Liver (tissue), 9 donors: Measurements from ENCODE around the gene TRIM17. TPM values are rescaled to one million over a fixed set of nuclear protein-coding genes. Genes with fewer than 3 reads are reported as not detected.
A peak's percentile ranks its signal among the peaks of the same experiment; 100 is the strongest.

Source experiments
- DNase-seq: peaks from one replicate; pipeline ENCODE4 v3.0.0-alpha.2; 2017; ENCODE audit warnings: low spot score
- H3K27ac ChIP-seq, 2 donors: one replicate each; pipeline ENCODE4 v1.7.0; 2013; ENCODE audit warnings: inconsistent platforms in 2 of 2, low read length in 2 of 2, control low read depth in 1 of 2, low read depth in 1 of 2, mild to moderate bottlenecking in 1 of 2
- H3K27me3 ChIP-seq, 4 donors: one replicate each; pipeline versions ENCODE4 v1.6.1 to v1.7.0; 2013; ENCODE audit warnings: low read length in 3 of 4, inconsistent platforms in 1 of 4, mild to moderate bottlenecking in 1 of 4, moderate library complexity in 1 of 4; ENCODE audit not compliant: control insufficient read depth in 4 of 4, insufficient read depth in 4 of 4
- H3K36me3 ChIP-seq, 4 donors: one replicate each; pipeline versions ENCODE4 v1.6.1 to v1.7.0; 2013; ENCODE audit warnings: low read length in 3 of 4, mild to moderate bottlenecking in 3 of 4, low read depth in 1 of 4, moderate library complexity in 1 of 4; ENCODE audit not compliant: control insufficient read depth in 4 of 4, insufficient read depth in 3 of 4
- H3K4me1 ChIP-seq, 4 donors: one replicate each; pipeline versions ENCODE4 v1.6.1 to v1.7.0; 2013; ENCODE audit warnings: low read length in 3 of 4, mild to moderate bottlenecking in 3 of 4, moderate library complexity in 1 of 4; ENCODE audit not compliant: control insufficient read depth in 4 of 4, insufficient read depth in 4 of 4
- H3K4me3 ChIP-seq, 3 donors: one replicate each; pipeline versions ENCODE4 v1.6.1 to v1.7.0; 2013; ENCODE audit warnings: low read length in 3 of 3, control low read depth in 1 of 3, low read depth in 1 of 3, mild to moderate bottlenecking in 1 of 3
- H3K9ac ChIP-seq, 2 donors: one replicate each; pipeline ENCODE4 v1.7.0; 2013; ENCODE audit warnings: low read length in 2 of 2, mild to moderate bottlenecking in 2 of 2, moderate library complexity in 2 of 2, control low read depth in 1 of 2, low read depth in 1 of 2
- H3K9me3 ChIP-seq, 4 donors: one replicate each; pipeline versions ENCODE4 v1.6.1 to v1.7.0; 2013; ENCODE audit warnings: low read length in 3 of 4; ENCODE audit not compliant: control insufficient read depth in 4 of 4
- EGR1 ChIP-seq, 2 donors: IDR thresholded peaks; 2 replicates each; pipeline ENCODE4 v1.6.1; 2016 to 2018; ENCODE audit warnings: antibody characterized with exemption in 2 of 2, low read depth in 2 of 2
- FOXA1 ChIP-seq: IDR thresholded peaks from 2 replicates; pipeline ENCODE4 v1.6.1; 2016; ENCODE audit warnings: antibody characterized with exemption
- FOXA2 ChIP-seq: IDR thresholded peaks from 2 replicates; pipeline ENCODE4 v1.6.1; 2016; ENCODE audit warnings: antibody characterized with exemption
- GABPA ChIP-seq, 2 donors: IDR thresholded peaks in 1 of 2; conservative IDR thresholded peaks in 1 of 2; 2 replicates each; pipeline ENCODE4 v1.6.1; 2016; ENCODE audit warnings: antibody characterized with exemption in 2 of 2, mild to moderate bottlenecking in 1 of 2, moderate library complexity in 1 of 2
- HNF4G ChIP-seq: IDR thresholded peaks from 2 replicates; pipeline ENCODE4 v1.6.1; 2016; ENCODE audit warnings: antibody characterized with exemption
- JUND ChIP-seq, 2 donors: IDR thresholded peaks; 2 replicates each; pipeline ENCODE4 v1.6.1; 2016; ENCODE audit warnings: antibody characterized with exemption in 2 of 2
- NR2F2 ChIP-seq: IDR thresholded peaks from 2 replicates; pipeline ENCODE4 v1.6.1; 2016; ENCODE audit warnings: antibody characterized with exemption
- RAD21 ChIP-seq, 2 donors: IDR thresholded peaks; 2 replicates each; pipeline ENCODE4 v1.6.1; 2016; ENCODE audit warnings: antibody characterized with exemption in 2 of 2, mild to moderate bottlenecking in 2 of 2
- RXRA ChIP-seq, 2 donors: IDR thresholded peaks; 2 replicates each; pipeline ENCODE4 v1.6.1; 2017 to 2018; ENCODE audit warnings: antibody characterized with exemption in 2 of 2, mild to moderate bottlenecking in 1 of 2
- SP1 ChIP-seq: IDR thresholded peaks from 2 replicates; pipeline ENCODE4 v1.6.1; 2018; ENCODE audit warnings: antibody characterized with exemption, mild to moderate bottlenecking
- YY1 ChIP-seq: IDR thresholded peaks from 2 replicates; pipeline ENCODE4 v1.6.1; 2016; ENCODE audit warnings: antibody characterized with exemption, mild to moderate bottlenecking
- WGBS: extraction: QIAGEN DNeasy Blood & Tissue Kit; methylation state at CpG from one replicate; pipeline ENCODE4 v1.1.7; 2013; 5-methylcytosine and 5-hydroxymethylcytosine counted together
- polyA plus RNA-seq, 2 donors: library from polyadenylated mRNA; stranded (reverse) in 1 of 2; unstranded in 1 of 2; fragments of 200-250 nt in 1 of 2; fragments of >200 nt in 1 of 2; fragmentation: Nextera tagmentation in 1 of 2; extraction: Ambion mirVana in 1 of 2; gene quantifications; one replicate each; pipeline versions ENCODE4 v1.2.1 to v1.2.3, GENCODE V29; 2013 to 2015
- total RNA-seq, 2 donors: library from RNA; depleted of rRNA; stranded (reverse); fragments of >200 nt; gene quantifications; one replicate each; pipeline ENCODE4 v1.2.3, GENCODE V29; 2014
- TF ChIP-seq, protein P1 (sequence below): IDR thresholded peaks from 2 replicates; pipeline ENCODE4 v1.6.1; 2016; ENCODE audit warnings: antibody characterized with exemption
- TF ChIP-seq, protein P2 (sequence below): IDR thresholded peaks from 2 replicates; pipeline ENCODE4 v1.6.1; 2016; ENCODE audit warnings: antibody characterized with exemption
- TF ChIP-seq, protein P3 (sequence below): IDR thresholded peaks from 2 replicates; pipeline ENCODE4 v1.6.1; 2016; ENCODE audit warnings: antibody characterized with exemption
- TF ChIP-seq, protein P4 (sequence below): IDR thresholded peaks from 2 replicates; pipeline ENCODE4 v1.6.1; 2016; ENCODE audit warnings: antibody characterized with exemption, mild to moderate bottlenecking
- TF ChIP-seq, protein P5 (sequence below): fragments of 150-350 bp; IDR thresholded peaks from 2 replicates; pipeline ENCODE4 v1.5.1; 2017; ENCODE audit warnings: improper control_type of control experiment, low read depth, low read length; ENCODE audit not compliant: missing input control
- donor health status: healthy.
- donor health status: healthy.
- donor health status: healthy.
- donor health status: healthy.
- donor health status: healthy.

The TRIM17 gene
- total and polyA plus RNA-seq, 4 donors: 0.08 to 0.49 TPM; not detected in 2

DNA sequence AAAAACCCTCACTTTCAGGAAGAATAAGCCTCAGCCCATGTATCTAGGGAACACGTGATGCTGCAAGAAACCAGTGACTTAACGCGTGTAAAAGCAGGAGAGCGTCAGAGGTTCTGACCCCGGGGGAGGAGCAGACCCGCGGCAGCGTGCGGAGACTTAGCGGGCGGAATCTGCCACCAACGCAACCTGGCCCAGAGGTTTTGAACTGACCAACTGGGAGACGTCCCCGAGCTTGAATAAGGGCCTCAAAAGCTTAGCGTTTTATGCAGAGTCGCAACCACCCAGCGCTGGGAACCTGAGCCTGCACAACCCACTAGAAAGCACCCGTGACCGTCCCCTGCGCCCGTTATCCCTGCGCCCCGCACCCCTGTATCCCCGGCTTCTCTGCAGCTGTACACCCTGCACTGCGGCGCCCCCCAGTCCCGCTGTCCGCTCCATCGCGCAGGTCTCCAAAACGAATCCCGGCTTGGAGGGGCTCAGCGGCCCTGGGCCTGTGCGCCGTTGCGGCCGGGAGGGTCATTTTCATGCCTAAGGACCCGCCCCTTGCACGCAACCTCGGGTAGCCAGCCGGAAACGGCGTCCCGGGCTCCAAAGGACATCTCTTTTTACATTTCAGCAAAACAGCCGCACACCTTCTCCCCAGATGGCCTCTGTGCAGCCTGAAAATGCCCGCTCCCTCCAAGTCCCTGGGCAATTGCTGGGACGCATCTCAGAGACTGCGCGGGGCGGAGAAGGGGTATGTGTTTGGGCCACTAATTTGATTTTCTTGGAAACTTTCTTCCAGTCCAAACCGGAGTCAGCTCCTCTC is 29.4 kb upstream of the TRIM17 start:
- Histone ChIP-seq H3K9me3 (no peaks in the 10 kb centered on the region), H3K4me1 (peaks cover 2 to 10% (median 7%) of the 10 kb centered on the region in 4 donors), H3K4me3 (peak overlapping the region in 2 of 3 donors; percentile 6 to 18), H3K27me3 (peaks cover 0 to 18% (median 3%) of the 10 kb centered on the region in 4 donors), H3K9ac (no peak overlapping the region), H3K27ac (no peak overlapping the region), H3K36me3 (no peaks in the 10 kb centered on the region)
- peak; percentile 26 for TF ChIP-seq NR2F2
- TF ChIP-seq RAD21 (IDR thresholded peaks at IDR 0.05): no peak
- no peak for DNase-seq
- WGBS: 8% methylated on average over 51 of the region's 51 CpGs

DNA sequence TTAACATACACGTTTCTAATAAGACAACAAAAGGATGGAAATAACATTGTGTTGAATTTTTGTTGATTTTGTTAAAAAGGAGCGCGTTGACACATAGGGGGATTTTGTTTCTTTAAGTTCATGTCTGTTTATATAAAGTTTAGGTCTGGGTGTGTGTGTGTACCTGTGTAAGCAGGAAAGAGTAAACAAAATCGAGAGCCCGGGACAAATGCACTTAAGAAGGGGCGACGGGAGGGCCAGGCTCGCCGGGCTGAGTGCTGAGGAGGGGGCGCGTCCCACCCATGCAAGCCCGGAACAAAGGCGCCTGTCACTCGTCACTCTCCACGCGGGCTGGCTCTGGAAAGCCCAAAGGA is 28.8 kb upstream of the TRIM17 start:
- H3K9ac ChIP-seq: no peak overlapping the region
- TF ChIP-seq FOXA1 (no peak), HNF4G (no peak), FOXA2 (no peak), NR2F2 (no peak), RXRA (IDR thresholded peaks at IDR 0.05) (no peak), YY1 (no peak)
- TF ChIP-seq, protein P1, sequence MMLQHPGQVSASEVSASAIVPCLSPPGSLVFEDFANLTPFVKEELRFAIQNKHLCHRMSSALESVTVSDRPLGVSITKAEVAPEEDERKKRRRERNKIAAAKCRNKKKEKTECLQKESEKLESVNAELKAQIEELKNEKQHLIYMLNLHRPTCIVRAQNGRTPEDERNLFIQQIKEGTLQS: no peak
- TF ChIP-seq, protein P2, sequence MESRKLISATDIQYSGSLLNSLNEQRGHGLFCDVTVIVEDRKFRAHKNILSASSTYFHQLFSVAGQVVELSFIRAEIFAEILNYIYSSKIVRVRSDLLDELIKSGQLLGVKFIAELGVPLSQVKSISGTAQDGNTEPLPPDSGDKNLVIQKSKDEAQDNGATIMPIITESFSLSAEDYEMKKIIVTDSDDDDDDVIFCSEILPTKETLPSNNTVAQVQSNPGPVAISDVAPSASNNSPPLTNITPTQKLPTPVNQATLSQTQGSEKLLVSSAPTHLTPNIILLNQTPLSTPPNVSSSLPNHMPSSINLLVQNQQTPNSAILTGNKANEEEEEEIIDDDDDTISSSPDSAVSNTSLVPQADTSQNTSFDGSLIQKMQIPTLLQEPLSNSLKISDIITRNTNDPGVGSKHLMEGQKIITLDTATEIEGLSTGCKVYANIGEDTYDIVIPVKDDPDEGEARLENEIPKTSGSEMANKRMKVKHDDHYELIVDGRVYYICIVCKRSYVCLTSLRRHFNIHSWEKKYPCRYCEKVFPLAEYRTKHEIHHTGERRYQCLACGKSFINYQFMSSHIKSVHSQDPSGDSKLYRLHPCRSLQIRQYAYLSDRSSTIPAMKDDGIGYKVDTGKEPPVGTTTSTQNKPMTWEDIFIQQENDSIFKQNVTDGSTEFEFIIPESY: no peak
- 7% methylated on average over 16 of the region's 16 CpGs for WGBS
- H3K36me3 ChIP-seq: no peaks in the 10 kb centered on the region
- DNase-seq: no peak
- H3K27me3 ChIP-seq: peaks cover 0 to 18% (median 3%) of the 10 kb centered on the region in 4 donors
- no peaks in the 10 kb centered on the region for H3K9me3 ChIP-seq
- H3K27ac ChIP-seq: no peak overlapping the region
- H3K4me1 ChIP-seq: peaks cover 2 to 10% (median 7%) of the 10 kb centered on the region in 4 donors
- H3K4me3 ChIP-seq: peak overlapping the region in 1 of 3 donors; percentile 6

DNA sequence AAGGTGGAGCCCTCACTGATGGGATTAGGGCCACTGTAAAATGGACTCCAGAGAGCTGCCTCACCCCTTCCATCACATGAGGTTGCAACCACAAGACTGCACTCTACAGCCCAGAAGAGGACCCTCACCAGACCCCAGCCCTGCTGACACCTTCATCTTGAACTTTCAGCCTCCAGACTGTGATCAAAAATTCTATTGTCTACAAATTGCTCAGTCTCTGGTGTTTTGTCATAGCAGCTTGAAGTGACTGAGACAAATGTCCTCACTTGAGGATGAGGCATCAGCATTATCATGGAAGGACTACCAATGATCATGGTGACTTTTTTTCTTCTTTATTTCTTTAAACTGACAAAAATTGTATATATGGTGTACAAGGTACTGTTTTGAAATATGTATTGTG is 26.7 kb upstream of the TRIM17 start:
- H3K27me3 ChIP-seq: peaks cover 0 to 18% (median 4%) of the 10 kb centered on the region in 4 donors
- no peak for TF ChIP-seq HNF4G
- TF ChIP-seq YY1: no peak
- TF ChIP-seq, protein P3, sequence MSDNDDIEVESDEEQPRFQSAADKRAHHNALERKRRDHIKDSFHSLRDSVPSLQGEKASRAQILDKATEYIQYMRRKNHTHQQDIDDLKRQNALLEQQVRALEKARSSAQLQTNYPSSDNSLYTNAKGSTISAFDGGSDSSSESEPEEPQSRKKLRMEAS: no peak
- TF ChIP-seq, protein P4, sequence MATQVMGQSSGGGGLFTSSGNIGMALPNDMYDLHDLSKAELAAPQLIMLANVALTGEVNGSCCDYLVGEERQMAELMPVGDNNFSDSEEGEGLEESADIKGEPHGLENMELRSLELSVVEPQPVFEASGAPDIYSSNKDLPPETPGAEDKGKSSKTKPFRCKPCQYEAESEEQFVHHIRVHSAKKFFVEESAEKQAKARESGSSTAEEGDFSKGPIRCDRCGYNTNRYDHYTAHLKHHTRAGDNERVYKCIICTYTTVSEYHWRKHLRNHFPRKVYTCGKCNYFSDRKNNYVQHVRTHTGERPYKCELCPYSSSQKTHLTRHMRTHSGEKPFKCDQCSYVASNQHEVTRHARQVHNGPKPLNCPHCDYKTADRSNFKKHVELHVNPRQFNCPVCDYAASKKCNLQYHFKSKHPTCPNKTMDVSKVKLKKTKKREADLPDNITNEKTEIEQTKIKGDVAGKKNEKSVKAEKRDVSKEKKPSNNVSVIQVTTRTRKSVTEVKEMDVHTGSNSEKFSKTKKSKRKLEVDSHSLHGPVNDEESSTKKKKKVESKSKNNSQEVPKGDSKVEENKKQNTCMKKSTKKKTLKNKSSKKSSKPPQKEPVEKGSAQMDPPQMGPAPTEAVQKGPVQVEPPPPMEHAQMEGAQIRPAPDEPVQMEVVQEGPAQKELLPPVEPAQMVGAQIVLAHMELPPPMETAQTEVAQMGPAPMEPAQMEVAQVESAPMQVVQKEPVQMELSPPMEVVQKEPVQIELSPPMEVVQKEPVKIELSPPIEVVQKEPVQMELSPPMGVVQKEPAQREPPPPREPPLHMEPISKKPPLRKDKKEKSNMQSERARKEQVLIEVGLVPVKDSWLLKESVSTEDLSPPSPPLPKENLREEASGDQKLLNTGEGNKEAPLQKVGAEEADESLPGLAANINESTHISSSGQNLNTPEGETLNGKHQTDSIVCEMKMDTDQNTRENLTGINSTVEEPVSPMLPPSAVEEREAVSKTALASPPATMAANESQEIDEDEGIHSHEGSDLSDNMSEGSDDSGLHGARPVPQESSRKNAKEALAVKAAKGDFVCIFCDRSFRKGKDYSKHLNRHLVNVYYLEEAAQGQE: no peak
- TF ChIP-seq FOXA2: no peak
- TF ChIP-seq GABPA (IDR thresholded peaks at IDR 0.05 in 1 of 2, conservative IDR thresholded peaks at IDR 0.05 in 1 of 2): no peak
- no peak for TF ChIP-seq EGR1 (IDR thresholded peaks at IDR 0.05; ENCODE audit: low read depth in 2 of 2)
- TF ChIP-seq, protein P5, sequence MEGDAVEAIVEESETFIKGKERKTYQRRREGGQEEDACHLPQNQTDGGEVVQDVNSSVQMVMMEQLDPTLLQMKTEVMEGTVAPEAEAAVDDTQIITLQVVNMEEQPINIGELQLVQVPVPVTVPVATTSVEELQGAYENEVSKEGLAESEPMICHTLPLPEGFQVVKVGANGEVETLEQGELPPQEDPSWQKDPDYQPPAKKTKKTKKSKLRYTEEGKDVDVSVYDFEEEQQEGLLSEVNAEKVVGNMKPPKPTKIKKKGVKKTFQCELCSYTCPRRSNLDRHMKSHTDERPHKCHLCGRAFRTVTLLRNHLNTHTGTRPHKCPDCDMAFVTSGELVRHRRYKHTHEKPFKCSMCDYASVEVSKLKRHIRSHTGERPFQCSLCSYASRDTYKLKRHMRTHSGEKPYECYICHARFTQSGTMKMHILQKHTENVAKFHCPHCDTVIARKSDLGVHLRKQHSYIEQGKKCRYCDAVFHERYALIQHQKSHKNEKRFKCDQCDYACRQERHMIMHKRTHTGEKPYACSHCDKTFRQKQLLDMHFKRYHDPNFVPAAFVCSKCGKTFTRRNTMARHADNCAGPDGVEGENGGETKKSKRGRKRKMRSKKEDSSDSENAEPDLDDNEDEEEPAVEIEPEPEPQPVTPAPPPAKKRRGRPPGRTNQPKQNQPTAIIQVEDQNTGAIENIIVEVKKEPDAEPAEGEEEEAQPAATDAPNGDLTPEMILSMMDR: no peak
- TF ChIP-seq NR2F2: no peak
- TF ChIP-seq, protein P2: no peak
- TF ChIP-seq, protein P1: no peak
- no peak for TF ChIP-seq SP1
- no peak for TF ChIP-seq JUND (IDR thresholded peaks at IDR 0.05)
- TF ChIP-seq FOXA1: no peak

More for the DNA sequence above, 26.7 kb upstream of the TRIM17 start:
- Histone ChIP-seq H3K4me1 (peaks cover 2 to 10% (median 7%) of the 10 kb centered on the region in 4 donors), H3K27ac (no peak overlapping the region), H3K9me3 (no peaks in the 10 kb centered on the region), H3K9ac (no peak overlapping the region), H3K4me3 (no peak overlapping the region), H3K36me3 (no peaks in the 10 kb centered on the region)
- no peak for DNase-seq
